NCI-H2029 treated with DMSO at 0.1 percent for 48 hours (cell line): ENCODE measurements around the gene PSME2.

Experiments used
- DNase-seq: peaks from one replicate; lab custom pipeline; 2025; lab: John Stamatoyannopoulos, UW

PSME2 gene

DNA sequence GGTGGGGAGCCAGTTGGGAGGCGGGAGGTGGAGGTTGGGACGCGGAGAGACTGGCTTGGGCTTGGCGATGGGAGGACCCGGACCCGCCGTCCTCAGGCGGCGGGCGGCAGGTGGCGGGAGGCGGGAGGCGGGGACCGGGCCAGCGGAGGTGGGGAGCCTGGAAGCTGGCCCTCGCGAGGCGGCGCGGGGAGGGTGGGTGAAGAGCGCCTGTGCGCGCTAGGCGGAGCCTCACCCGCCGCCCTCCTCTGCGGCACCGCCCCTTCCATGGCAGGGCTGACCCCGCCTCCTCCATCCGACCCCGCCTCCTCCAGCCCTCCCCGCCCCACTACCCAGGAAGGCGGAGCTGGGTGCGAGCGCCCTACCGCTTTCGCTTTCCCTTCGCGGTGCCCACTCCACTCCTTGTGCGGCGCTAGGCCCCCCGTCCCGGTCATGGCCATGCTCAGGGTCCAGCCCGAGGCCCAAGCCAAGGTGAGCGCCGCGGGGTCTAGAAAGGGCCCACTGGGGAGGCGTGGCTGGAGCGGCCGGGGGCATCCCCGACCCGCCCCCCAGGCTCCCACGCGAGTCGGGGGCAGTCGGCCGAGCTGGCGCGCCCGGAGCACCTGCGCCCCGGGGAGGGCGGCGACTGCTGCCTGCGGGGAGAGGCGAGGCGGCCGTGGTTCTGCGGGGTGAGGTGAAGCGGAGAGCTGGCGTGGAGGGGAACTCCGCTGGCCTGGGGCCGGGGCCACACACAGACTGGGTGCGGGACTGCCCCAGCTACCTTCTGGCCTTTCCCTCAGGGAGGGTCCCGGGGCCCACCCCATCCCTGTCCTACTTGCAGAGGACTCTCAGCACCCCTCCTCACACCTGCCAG, 10.4 kb downstream of the PSME2 start, which contains the start of gene PSME1:
TSS of gene PSME1 (plus strand) at position 361 of the 850 bp plus-strand sequence. CDS start at position 430, 69 bp downstream.
- peak; percentile 73 for DNase-seq

DNA sequence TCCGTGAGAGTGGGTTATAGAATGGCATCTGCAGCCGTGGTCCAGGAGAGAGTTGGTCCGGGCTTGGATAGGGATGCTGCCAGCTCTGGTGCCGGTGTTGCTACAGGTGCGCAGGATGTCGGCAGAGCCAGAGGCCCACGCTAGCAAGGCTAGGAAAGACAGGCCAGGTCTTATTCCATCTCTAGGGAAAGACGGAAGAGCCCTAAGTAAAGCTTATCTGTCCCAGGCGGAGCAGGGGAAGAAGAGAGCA, 10.9 kb downstream of the PSME2 start:
- no peak for DNase-seq

GRCh38 chr14:24133735-24134134, 12.7 kb downstream of the PSME2 start:
- no peak for DNase-seq

GRCh38 chr14:24132976-24133375, 13.4 kb downstream of the PSME2 start:
- DNase-seq, result no peak

- peak; percentile 72 for DNase-seq
Observed at GRCh38 chr14:24132061-24132685, 14.2 kb downstream of the PSME2 start.

GRCh38 chr14:24131549-24131966, 14.9 kb downstream of the PSME2 start:
- no peak for DNase-seq

GRCh38 chr14:24130717-24131548, 15.5 kb downstream of the PSME2 start:
- DNase-seq, result no peak

GRCh38 chr14:24130380-24130716, 16.1 kb downstream of the PSME2 start, which contains the start of gene FITM1:
Gene FITM1, plus strand, starts transcription at chr14:24130659. Its CDS starts 905 bp downstream, at chr14:24131564.
- no peak for DNase-seq

- DNase-seq, result no peak
Observed at GRCh38 chr14:24129410-24129998, 16.9 kb downstream of the PSME2 start.

DNA sequence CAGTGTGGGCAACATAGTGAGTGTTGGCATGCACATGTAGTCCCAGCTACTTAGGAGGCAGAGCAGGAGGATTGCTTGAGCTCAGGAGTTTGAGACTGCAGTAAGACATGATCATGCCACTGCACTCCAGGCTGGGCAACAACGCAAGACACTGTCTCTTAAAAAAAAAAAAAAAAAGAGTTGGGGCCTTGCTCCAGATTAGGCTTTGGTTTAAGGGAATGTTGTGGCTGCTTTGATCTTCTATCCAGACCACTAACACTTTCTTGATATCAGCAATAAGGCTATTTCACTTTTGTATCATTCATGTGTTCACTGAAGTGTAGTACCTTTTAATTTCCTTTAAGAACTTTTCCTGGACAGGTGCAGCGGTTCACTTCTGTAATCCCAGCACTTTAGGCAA, 18.7 kb downstream of the PSME2 start:
- DNase-seq, result no peak

- no peak for DNase-seq
Observed at GRCh38 chr14:24126939-24127338, 19.5 kb downstream of the PSME2 start.

DNA sequence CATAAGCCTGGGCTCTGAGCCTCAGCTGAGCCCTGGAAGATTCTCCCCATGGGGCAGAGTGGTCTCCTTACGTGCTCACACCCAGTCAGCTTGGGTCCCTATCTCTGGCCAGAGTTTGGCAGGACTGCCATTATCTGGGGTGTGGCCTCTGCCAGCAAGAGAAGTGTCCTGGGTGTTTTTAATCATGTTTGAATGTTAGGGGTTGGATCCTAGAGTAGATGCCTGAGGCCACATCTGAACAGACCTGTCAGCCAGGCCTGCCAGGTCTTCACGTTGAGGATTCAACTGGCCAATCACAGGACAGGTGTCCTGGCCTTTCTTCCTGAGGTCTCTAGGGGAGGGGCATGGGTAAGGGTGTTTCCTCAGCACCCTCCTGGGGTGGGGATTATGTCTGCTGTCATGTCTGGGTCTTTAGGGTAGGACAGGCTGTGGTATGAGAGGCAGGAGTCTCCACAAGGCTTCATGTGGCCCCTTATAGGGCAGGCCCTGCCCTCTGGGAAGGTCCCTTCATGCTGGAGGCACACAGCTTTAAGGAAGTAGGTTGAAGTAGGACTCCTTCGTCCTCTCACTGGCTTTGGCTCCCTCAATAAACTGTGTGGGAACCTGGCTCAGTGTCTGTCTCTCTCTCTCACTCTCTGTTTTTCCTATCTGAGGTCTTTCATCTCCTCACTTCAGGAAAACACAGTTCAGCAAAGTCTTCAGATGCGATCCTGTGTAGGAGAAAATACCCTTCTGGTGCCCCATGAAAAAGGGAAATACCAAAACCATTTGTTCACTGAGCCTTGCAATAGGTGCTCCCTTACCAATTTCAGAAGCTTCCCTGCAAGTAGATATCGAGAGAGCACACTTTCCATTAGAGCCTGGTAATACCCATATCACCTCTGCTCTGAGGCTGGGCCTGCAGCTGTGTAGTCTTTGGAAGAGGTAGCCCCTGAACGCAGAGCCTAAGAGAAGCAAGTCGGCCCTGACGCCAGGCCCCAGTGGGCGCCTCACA, 22.7 kb downstream of the PSME2 start:
- DNase-seq, result no peak

GRCh38 chr14:24122898-24123297, 23.5 kb downstream of the PSME2 start:
- no peak for DNase-seq

DNA sequence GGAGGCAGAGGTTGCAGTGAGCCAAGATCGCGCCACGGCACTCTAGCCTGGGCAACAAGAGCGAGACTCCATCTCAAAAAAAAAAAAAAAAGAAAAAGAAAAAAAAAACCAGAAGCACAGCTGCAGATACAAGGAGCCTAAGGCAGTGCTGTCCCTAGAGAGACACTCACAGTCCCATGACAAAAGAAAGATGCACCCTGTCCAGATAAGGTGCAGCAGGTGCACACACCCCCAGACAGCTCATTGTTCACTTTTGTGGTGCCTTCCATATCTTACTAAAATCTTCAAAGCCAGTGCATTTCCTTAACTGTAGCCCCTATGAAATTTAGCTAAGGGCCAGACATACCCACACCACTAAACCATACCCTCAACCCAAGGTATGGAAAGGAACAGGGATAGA, 24.0 kb downstream of the PSME2 start:
- DNase-seq, result no peak

DNA sequence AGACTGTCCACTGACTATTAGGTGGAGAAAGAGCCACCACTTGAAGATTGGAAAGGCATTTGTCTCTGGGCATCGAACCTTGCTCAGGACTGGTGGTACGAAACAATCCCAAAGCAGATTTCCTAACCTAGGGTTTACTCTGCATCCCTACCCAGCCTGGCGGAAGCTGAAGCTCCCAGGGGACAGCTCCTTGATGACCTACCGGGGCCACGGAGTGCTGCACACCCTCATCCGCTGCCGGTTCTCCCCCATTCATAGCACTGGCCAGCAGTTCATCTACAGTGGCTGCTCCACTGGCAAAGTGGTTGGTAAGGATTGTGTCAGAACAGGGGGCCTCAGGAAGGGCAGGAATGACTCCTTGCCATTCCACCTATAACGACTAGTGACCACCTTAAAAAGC, 25.2 kb downstream of the PSME2 start:
- no peak for DNase-seq

- no peak for DNase-seq
Observed at GRCh38 chr14:24119691-24120090, 26.7 kb downstream of the PSME2 start.

GRCh38 chr14:24117179-24117578, 29.2 kb downstream of the PSME2 start:
- no peak for DNase-seq

DNA sequence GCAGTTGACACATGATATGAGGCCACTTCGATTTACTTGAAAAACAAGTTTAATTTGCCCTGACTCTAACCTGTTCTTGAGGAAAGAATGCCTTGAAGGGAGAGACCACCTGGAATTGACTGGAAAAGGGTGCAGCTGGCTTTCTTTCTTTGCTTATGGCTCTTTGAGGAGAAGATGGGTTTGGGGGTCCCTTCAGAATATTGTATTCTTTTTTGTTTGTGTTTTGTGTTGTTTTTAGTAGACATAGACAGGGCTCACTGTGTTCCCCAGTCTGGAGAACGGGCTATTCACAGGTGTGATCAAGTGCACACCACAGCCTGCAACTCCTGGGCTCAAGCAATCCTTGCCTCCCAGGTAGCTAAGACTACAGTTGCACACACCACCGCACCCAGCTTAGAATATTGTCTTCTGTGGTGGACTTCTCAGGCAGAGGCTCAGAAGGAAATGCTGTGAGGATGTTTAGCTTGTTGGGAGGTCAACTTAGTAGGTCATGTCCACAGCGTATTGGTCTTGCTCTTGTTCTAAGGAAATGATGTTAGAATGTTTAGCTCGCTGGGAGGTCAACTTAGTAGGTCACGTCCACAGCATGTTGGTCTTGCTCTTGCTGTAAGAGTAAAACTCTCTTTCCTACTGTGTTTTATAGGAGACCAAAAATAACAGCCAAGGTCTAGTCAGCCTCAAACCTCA, 30.1 kb downstream of the PSME2 start:
- no peak for DNase-seq

DNA sequence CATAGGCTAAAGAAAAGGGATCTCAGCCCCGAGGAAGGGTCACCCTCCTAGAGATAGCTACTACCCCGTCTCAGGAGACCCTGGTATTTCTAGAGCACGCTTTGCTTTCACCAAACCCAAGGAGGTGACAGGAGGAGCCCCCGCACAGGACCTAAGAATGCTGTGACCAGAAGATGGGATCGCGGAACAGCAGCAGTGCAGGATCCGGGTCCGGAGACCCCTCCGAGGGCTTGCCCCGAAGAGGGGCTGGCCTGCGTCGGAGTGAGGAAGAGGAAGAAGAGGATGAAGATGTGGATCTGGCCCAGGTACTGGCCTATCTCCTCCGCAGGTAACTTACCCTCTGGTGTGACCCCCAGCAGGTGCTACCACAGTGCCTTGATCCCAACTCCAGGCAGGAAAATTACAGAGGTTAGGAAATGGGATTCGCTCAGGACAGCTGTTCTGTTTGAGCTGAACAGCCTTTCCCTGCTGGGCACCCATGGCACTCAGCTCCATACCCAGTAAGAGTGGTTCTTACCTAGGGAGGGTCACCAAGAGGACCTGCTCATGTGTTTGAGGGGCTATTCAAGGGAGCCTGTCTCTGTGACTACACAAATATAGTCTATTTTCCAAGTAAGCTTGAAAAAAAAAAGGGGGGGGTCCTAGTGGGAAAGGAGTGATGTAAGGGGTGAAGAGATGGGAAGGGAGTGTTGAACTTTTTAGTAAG, 30.8 kb downstream of the PSME2 start:
- DNase-seq, result no peak
